Germinal center (tissue), 1 donor: ENCODE data around the gene TAMM41.
"Not testable (repeated sequence)": the region's sequence is repeated elsewhere in the genome, so short reads cannot be mapped to it uniquely, and the experiment has no call there.

Experiments used
- DNase-seq: peaks from one replicate; pipeline ENCODE4 v3.0.0; 2012; ENCODE audit warnings: mixed read lengths, low spot score

TAMM41 gene

DNA sequence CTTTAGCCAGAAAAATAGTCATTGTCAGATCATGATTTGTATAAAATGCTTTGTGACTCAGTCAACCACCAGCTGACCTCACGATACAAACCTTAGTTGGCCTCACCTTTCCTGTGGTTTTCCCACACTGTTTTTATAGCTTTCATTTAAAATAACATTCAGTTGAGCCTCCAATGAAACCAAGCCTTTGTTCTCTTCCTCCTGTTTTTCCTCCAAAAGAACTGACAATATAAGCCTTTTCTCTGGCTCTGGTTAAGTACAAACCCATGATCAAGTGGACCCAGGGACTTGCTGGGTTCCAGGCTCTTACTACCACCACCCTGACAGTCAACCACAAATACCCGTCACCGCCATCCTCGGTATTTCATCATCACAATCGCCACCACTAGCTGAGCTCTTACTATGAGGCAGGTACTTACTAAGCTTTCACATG is 81.7 kb downstream of the TAMM41 start:
- DNase-seq, result no peak

DNA sequence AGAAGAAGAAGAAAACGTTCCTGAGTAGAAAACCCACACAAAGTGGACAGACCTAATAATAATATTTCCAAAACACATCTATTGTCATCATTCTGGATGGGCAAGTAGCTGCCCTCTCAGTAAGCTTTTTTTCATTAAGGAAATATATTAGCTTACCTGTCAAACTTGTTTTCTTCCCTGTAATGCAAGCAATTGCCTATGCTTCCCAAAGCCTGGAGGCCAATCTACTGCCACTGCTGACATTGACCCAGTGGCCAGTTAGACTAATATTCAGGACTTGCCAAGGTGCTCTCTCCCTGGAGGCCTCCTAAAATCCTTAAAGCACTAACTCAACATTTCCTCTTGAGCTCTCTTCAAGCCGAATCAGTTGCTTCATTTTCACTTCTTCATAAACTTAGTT is 86.7 kb downstream of the TAMM41 start:
- DNase-seq, result no peak

DNA sequence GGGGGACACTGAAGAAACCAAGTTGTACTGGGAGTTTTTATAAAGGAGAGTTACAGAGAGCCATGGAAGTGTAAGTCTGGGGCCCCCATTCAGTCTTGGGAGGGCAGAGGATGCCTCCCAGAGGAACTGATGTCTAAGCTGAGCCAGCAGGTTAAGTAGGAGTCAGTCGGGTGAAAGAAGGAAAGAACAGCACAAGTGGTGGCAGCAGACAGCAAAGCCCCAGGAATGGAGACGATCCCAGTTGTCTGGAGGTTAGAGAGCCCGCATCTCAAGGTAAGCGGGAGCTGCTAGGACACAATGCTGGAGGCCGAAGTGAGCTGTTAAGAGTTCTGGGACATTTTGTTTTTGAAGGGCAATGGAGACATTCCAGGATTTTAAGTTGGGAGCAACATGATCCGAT is 88.8 kb downstream of the TAMM41 start:
- no peak for DNase-seq

GRCh38 chr3:11757441-11757875 is 89.2 kb downstream of the TAMM41 start:
- no peak for DNase-seq

DNA sequence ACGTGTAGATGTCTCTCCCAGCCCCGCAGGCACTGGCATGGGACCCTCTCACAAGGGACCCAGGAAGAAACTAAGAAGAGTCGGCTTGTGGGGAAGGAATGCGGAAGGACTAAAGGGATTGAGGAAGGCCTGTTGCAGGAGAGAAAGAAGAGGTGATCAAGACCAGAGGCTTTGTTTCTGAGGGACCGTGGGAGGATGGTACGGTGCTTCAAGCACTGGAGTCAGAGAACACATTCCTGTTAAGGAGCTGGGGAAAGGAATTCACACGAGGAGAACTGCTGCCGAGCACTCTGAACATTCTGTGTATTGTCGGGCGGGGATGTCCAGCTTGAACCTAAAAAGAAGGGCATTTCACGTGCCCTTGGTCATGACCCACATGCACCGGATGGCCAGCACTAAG is 91.4 kb downstream of the TAMM41 start:
- no peak for DNase-seq

GRCh38 chr3:11752254-11752653 is 94.4 kb downstream of the TAMM41 start:
- DNase-seq, result not testable (repeated sequence)

GRCh38 chr3:11748306-11748705 is 98.4 kb downstream of the TAMM41 start:
- not testable (repeated sequence) for DNase-seq
